BE2C (cell line): Measurements from ENCODE around the gene IL1RAPL2.

Experiments
- DNase-seq: peaks from one replicate; pipeline ENCODE4 v3.0.0-alpha.2; 2020
- H3K27me3 ChIP-seq: fragments of 250-450 bp; sonication (Bioruptor Pico); 2 replicates; pipeline ENCODE4 v1.5.1; 2020; ENCODE audit warnings: mild to moderate bottlenecking
- H3K36me3 ChIP-seq: fragments of 250-450 bp; sonication (Bioruptor Pico); 2 replicates; pipeline ENCODE4 v1.5.1; 2020; ENCODE audit warnings: mild to moderate bottlenecking
- H3K4me1 ChIP-seq: fragments of 250-450 bp; sonication (Bioruptor Pico); 2 replicates; pipeline ENCODE4 v1.5.1; 2020
- H3K4me3 ChIP-seq: 2 replicates; pipeline ENCODE4 v1.5.1; 2011; ENCODE audit warnings: low read depth, low read length
- H3K9me3 ChIP-seq: fragments of 250-450 bp; sonication (Bioruptor Pico); 2 replicates; pipeline ENCODE4 v1.5.1; 2020
- TF ChIP-seq, protein P1 (sequence below): IDR thresholded peaks from 2 replicates; pipeline ENCODE4 v1.5.1; 2012; ENCODE audit warnings: mild to moderate bottlenecking, low read depth, low read length

IL1RAPL2 gene

DNA sequence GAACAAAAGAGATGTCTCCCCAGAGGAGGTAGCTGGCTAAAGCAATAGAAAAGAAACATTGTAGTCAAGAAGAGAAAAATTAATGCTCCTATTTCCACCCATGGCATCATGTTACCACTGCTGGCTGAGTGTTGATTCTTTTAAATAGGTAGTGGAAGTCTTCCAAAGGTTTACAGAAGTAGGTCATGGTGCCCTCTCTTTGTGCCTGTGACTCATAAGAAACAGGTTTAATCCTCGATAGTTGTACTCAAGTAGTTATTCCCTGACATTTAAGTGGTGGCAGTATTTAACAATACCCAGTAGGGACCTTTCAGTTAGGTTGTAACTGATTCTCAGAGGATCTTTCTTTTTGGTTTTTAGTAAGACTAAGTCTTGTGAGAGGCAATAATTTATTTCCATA is 406.7 kb downstream of the IL1RAPL2 start:
- TF ChIP-seq, protein P1, sequence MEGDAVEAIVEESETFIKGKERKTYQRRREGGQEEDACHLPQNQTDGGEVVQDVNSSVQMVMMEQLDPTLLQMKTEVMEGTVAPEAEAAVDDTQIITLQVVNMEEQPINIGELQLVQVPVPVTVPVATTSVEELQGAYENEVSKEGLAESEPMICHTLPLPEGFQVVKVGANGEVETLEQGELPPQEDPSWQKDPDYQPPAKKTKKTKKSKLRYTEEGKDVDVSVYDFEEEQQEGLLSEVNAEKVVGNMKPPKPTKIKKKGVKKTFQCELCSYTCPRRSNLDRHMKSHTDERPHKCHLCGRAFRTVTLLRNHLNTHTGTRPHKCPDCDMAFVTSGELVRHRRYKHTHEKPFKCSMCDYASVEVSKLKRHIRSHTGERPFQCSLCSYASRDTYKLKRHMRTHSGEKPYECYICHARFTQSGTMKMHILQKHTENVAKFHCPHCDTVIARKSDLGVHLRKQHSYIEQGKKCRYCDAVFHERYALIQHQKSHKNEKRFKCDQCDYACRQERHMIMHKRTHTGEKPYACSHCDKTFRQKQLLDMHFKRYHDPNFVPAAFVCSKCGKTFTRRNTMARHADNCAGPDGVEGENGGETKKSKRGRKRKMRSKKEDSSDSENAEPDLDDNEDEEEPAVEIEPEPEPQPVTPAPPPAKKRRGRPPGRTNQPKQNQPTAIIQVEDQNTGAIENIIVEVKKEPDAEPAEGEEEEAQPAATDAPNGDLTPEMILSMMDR: no peak
- H3K36me3 ChIP-seq: no peaks in the 10 kb centered on the region
- no peaks in the 10 kb centered on the region for H3K27me3 ChIP-seq
- H3K4me3 ChIP-seq: no peak overlapping the region
- H3K4me1 ChIP-seq: no peaks in the 10 kb centered on the region
- H3K9me3 ChIP-seq: no peaks in the 10 kb centered on the region
- no peak for DNase-seq

DNA sequence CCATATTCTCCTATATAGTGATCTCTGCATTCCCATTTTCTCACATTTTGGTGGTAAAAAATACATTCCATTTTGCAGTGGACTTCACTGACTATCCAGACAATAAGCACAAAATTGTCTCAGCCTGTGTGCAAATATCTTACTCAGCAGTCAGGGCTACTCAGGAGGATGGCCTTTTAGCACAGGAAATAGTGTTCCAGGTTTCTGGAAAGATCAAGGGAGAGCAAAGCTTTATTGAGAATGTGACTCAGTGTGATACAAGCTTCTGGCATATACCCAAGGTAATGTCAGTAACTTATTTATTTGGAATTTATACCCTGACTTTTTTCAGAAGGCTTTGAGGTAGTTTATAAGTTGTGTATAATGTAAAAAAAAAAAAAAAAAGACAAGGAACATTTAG is 421.1 kb downstream of the IL1RAPL2 start:
- H3K27me3 ChIP-seq: no peaks in the 10 kb centered on the region
- H3K4me3 ChIP-seq: no peak overlapping the region
- no peaks in the 10 kb centered on the region for H3K9me3 ChIP-seq
- H3K4me1 ChIP-seq: no peaks in the 10 kb centered on the region
- TF ChIP-seq, protein P1: no peak
- no peak for DNase-seq
- no peaks in the 10 kb centered on the region for H3K36me3 ChIP-seq

DNA sequence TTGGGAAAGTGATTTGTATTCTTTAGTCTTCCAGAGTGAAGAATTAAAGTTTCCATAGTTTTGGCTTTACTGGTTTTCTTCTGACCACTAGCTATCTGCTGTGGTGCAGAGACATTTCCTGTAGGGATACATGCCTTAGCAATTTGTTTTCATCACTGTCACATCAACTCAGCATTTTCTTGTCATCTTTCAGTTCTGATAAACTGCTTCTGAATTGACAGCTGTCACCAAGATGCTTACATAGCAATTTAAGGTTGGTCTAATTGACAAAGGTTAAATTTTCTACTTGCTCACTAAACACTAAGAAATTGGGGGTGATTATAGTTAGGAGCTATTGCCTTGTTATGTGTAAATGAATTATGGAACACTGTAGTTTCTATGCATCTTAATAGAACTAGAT is 422.0 kb downstream of the IL1RAPL2 start:
- Histone ChIP-seq H3K9me3 (no peaks in the 10 kb centered on the region), H3K36me3 (no peaks in the 10 kb centered on the region), H3K4me1 (no peaks in the 10 kb centered on the region), H3K27me3 (no peaks in the 10 kb centered on the region), H3K4me3 (no peak overlapping the region)
- TF ChIP-seq, protein P1: no peak
- no peak for DNase-seq

DNA sequence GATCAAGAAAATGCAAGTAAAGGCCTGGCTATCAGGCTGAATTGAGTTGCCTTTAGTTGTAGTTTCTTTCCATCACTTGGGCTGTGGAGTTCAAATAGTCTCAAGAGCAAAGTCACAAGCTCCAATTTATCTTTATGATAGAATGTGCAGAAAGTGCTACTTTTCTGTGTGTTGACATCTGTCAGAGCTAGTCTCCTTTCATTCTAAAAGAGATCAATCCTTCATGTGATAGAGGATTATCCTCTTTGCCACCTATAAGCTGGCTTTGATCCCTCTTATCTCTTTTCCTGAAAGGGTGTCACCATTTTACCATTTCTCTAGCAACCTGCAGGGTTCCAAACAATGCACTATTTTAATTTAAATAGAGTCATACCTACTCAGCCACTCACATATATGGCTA is 429.5 kb downstream of the IL1RAPL2 start:
- H3K27me3 ChIP-seq: no peaks in the 10 kb centered on the region
- H3K9me3 ChIP-seq: no peaks in the 10 kb centered on the region
- no peak for DNase-seq
- no peak overlapping the region for H3K4me3 ChIP-seq
- TF ChIP-seq, protein P1: no peak
- H3K36me3 ChIP-seq: no peaks in the 10 kb centered on the region
- H3K4me1 ChIP-seq: no peaks in the 10 kb centered on the region

DNA sequence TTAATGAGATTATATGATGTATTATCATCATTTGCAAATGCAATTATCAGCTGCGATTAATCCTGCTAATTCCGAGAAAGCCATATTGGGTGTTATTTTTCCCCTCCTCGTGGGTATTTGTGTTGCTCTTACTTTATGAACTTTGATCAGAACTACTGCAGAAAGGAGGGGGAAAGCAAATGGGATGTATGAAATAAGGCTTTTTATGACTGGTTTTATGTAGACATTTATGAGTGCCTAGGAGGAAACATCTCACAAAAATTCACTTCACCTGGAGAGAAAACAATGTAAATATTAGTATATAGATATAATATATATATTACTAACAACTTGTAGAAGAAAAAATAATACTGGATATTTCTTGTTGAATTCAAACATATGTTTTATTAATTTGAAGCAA is 440.1 kb downstream of the IL1RAPL2 start:
- no peaks in the 10 kb centered on the region for H3K36me3 ChIP-seq
- no peak for DNase-seq
- no peak overlapping the region for H3K4me3 ChIP-seq
- TF ChIP-seq, protein P1: no peak
- H3K27me3 ChIP-seq: no peaks in the 10 kb centered on the region
- H3K4me1 ChIP-seq: no peaks in the 10 kb centered on the region
- H3K9me3 ChIP-seq: no peaks in the 10 kb centered on the region

DNA sequence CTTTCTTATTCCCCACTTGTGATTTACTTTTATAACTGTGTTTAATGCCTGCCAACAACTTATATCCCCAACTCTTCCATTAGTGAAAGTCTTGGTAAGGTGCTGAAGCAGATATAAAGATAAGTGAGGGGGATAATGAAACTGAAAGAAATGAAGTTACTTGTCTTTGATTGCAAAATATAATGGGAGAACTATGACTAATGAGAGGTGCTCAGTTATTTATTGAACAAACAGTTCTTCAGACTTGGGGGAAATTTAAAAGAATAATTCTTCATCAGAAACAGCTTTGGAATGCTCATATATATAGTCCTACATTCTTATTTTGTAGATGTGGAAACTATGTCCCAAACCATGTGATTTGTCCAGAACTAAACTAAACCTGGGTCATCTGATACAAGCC is 441.0 kb downstream of the IL1RAPL2 start:
- TF ChIP-seq, protein P1: no peak
- H3K4me3 ChIP-seq: no peak overlapping the region
- no peak for DNase-seq
- H3K4me1 ChIP-seq: no peaks in the 10 kb centered on the region
- H3K27me3 ChIP-seq: no peaks in the 10 kb centered on the region
- no peaks in the 10 kb centered on the region for H3K9me3 ChIP-seq
- H3K36me3 ChIP-seq: no peaks in the 10 kb centered on the region
